Heart left ventricle (tissue), 16 donors: ENCODE results near the gene IDUA. TPM values are rescaled to one million over a fixed set of nuclear protein-coding genes. Genes with fewer than 3 reads are reported as not detected.
A peak's percentile ranks its signal among the peaks of the same experiment; 100 is the strongest.

Experiments used
- ATAC-seq, 4 donors: fragments of 200-7000 bp; cut with Tn5 transposase; one replicate each; pipeline ENCODE4 v1.9.1; 2020 to 2022; ENCODE audit warnings: moderate library complexity in 4 of 4, mild to moderate bottlenecking in 3 of 4, moderate number of reproducible peaks in 1 of 4
- DNase-seq, 5 donors: peaks; one replicate each; pipeline ENCODE4 v3.0.0-alpha.2; 2020
- H3K27ac ChIP-seq, 12 donors: fragments of 200-600 bp; sonication (generic) in 4 of 12; one replicate each; pipeline versions ENCODE4 v1.5.0 to v1.8.0; 2016 to 2022; ENCODE audit warnings: mild to moderate bottlenecking in 2 of 12
- H3K27me3 ChIP-seq, 9 donors: fragments of 200-600 bp; sonication (generic) in 2 of 9; one replicate each; pipeline versions ENCODE4 v1.5.1 to v1.8.0; 2016 to 2022; ENCODE audit warnings: mild to moderate bottlenecking in 3 of 9
- H3K36me3 ChIP-seq, 9 donors: fragments of 200-600 bp; sonication (generic) in 2 of 9; one replicate each; pipeline versions ENCODE4 v1.5.0 to v1.8.0; 2018 to 2022; ENCODE audit warnings: mild to moderate bottlenecking in 2 of 9
- H3K4me1 ChIP-seq, 12 donors: fragments of 200-600 bp; sonication (generic) in 4 of 12; one replicate each; pipeline versions ENCODE4 v1.5.0 to v1.8.0; 2016 to 2022; ENCODE audit warnings: mild to moderate bottlenecking in 3 of 12
- H3K4me3 ChIP-seq, 12 donors: fragments of 200-600 bp; sonication (generic) in 4 of 12; one replicate each; pipeline versions ENCODE4 v1.5.0 to v1.8.0; 2017 to 2022; ENCODE audit warnings: mild to moderate bottlenecking in 9 of 12, moderate library complexity in 4 of 12
- H3K9me3 ChIP-seq, 12 donors: fragments of 200-600 bp; sonication (generic) in 4 of 12; one replicate each; pipeline versions ENCODE4 v1.5.0 to v1.8.0; 2016 to 2022; ENCODE audit warnings: mild to moderate bottlenecking in 1 of 12
- CTCF ChIP-seq, 12 donors: fragments of 200-600 bp; sonication (generic) in 4 of 12; IDR thresholded peaks; one replicate each; pipeline versions ENCODE4 v1.5.0 to v1.8.0; 2018 to 2022; ENCODE audit warnings: antibody characterized with exemption in 12 of 12, mild to moderate bottlenecking in 5 of 12
- POLR2A ChIP-seq, 2 donors: fragments of 450-650 bp; IDR thresholded peaks; one replicate each; pipeline ENCODE4 v1.6.1; 2017; ENCODE audit warnings: antibody characterized with exemption in 2 of 2, mild to moderate bottlenecking in 2 of 2, moderate library complexity in 2 of 2
- WGBS, 4 donors: extraction: QIAGEN DNeasy Blood & Tissue Kit in 2 of 4; methylation state at CpG; one replicate each; pipeline versions ENCODE4 v1.1.5 to v1.1.7; 2013 to 2018; 5-methylcytosine and 5-hydroxymethylcytosine counted together
- intact Hi-C, 10 donors: fragments of 100-400 bp; cut with DNase I; formaldehyde crosslinking; loops; one replicate each; pipeline versions ENCODE4 v1.11.1 to v1.14.2; 2022
- polyA plus RNA-seq, 2 donors: library from polyadenylated mRNA; stranded (reverse); fragments of 200-250 nt; gene quantifications; one replicate each; pipeline ENCODE4 v1.2.3, GENCODE V29; 2013
- total RNA-seq, 9 donors: library from RNA; depleted of rRNA in 2 of 9; stranded (reverse); fragments of >200 nt in 2 of 9; fragmentation: NEBNext Ultra II Directional in 3 of 9; extraction: Animal tissue kit (Norgen Biotek cat#: 25700) in 3 of 9; gene quantifications; one replicate each; pipeline versions ENCODE4 v1.1.0 to v1.2.4, GENCODE V29; 2016 to 2023
- donor health status: ischemic (EF 13 %, LVEDD 7.1; RV severe dilation, severe dysfunction).
- donor health status: healthy with polysubstance abuse.
- donor health status: DM: no; HTN: yes; CAD: no.
- donor health status: DM: no; HTN: no; CAD: no.
- donor health status: ischemic (EF 25% LVEDD 6.9; RV normal size, moderate dysfunction).
- donor health status: ischemic (EF 25% LVEDD 5.7; RV mildly dilated, moderate dysfunction).
- donor health status: healthy.
- donor health status: DM: yes; HTN: yes; CAD: no.
- donor health status: ischemic (EF 35%, LVEDD 5.7; RV mildly dilated, moderate dysfunction).
- donor health status: nonischemic (EF 11% LVEDD 7.7; RV severe dilation, severe dysfunction).
- donor health status: DM: yes; HTN: yes; CAD: no.
- donor health status: PGD.
- donor health status: ischemic (EF 29% LVEDD 5.4; RV normal size, mild dysfunction).
- donor health status: nonischemic (EF 23%, LVEDD 6.1; RV moderate dilation, normal function).

IDUA gene
- total and polyA plus RNA-seq, 11 donors = 3.2 to 17.4 (median 6.8) TPM

- Histone ChIP-seq H3K36me3 (no peaks in the 10 kb centered on the region), H3K4me3 (peak overlapping the region in 8 of 12 donors; percentile 8 to 31 (median 25)), H3K9me3 (no peaks in the 10 kb centered on the region), H3K27me3 (peaks cover 7 to 67% (median 27%) of the 10 kb centered on the region in 9 donors), H3K27ac (peak overlapping the region in 3 of 12 donors; percentile 5 to 70 (median 15)), H3K4me1 (peaks cover 0 to 22% (median 15%) of the 10 kb centered on the region in 12 donors)
- 54 to 70% (median 64%) methylated on average over 36 to 41 of the region's 41 CpGs for WGBS, 4 donors
- no peak for TF ChIP-seq POLR2A (IDR thresholded peaks at IDR 0.05)
- TF ChIP-seq CTCF (IDR thresholded peaks at IDR 0.05) = no peak
- DNase-seq (peak; percentile 10 to 62 (median 27)), ATAC-seq (no peak)
- intact Hi-C loops = no loop called here
Observed at GRCh38 chr4:1047106-1047975, 60.5 kb downstream of the IDUA start.

DNA sequence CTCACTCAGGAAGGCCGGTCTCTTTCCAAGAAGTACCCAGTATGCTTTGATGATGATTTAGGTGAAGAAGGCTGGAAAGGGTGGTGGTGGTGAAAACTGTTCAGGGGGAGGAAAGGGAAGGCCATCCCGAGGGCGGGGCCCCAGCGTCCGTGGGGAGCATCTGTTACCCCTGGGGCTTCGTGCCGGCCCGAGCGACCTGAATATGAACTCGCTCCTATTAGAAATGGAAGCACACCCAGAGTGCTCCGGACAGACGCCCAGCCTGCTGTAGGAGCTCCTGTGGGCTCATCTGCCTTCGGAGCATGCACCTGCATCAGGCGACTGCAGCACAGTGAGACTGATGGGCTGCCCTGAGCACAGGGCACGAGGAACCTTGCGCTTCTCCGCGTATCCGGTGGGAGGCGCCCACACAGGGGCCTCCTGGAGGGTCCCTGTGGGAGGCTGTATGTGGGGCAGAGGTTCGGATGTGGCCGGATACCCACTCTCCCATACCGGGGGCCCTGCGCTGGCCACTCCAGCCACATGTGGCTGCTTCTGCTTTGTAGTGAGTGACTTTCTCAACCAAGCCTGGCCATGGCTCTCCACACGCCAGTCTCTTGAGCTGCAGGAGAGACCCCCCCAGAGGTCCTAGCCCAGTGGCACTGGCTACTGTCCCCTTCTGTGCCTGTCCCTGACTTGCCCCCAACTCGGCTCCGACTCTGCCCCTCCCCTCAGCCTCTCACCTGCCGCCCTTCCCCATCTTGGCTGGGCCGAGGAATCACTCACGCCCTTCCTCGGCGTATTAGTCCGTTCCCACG is 61.3 kb downstream of the IDUA start:
- ATAC-seq (no peak), DNase-seq (peak in 4 of 5 donors; percentile 14 to 54 (median 18))
- Histone ChIP-seq H3K27me3 (peaks cover 7 to 76% (median 28%) of the 10 kb centered on the region in 9 donors), H3K27ac (no peak overlapping the region), H3K4me1 (peaks cover 0 to 22% (median 16%) of the 10 kb centered on the region in 12 donors), H3K36me3 (no peaks in the 10 kb centered on the region), H3K4me3 (peak overlapping the region in 2 of 12 donors; percentile 24 to 26), H3K9me3 (no peaks in the 10 kb centered on the region)
- WGBS, 4 donors = 66 to 78% (median 78%) methylated on average over 25 to 34 of the region's 34 CpGs
- TF ChIP-seq POLR2A (IDR thresholded peaks at IDR 0.05) = no peak
- no peak for TF ChIP-seq CTCF (IDR thresholded peaks at IDR 0.05)
- intact Hi-C loops = no loop called here

DNA sequence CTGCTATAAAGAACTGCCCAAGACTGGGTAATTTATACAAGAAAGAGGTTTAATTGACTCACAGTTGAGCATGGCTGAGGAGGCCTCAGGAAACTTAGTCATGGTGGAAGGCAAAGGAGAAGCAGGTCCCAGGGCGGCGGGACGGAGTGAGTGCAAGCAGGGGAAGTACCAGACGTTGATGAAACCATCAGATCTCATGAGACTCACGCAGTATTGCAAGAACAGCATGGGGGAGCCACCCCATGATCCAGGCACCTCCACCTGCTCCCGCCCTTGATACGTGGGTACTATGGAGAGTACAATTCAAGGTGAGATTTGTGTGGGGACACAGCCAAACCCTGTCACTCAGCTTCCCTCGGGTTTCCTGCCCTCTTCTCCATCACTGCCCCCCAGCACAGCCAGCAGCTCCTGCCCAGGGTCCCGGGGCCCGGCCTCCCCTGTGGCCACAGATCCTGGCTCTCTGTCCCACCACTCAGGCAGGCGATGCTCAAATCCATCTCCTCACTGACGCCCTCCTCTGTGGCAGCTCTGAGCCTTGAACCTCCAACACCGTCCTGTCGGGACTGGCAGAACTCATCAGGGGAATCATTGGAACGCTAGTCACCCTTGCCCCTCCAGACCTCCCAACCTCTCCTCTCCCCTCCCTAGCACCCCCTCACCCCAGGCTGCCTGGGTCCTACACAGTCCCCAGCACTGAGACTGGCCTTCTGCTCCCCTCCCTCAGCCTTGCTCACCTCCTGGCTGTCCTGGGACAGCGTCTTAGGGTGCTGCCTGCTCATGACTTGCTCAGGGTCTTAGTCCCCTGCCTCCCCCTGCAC is 62.1 kb downstream of the IDUA start:
- WGBS, 4 donors = 81 to 88% (median 85%) methylated on average over 15 to 16 of the region's 16 CpGs
- intact Hi-C loops = no loop called here
- TF ChIP-seq POLR2A (IDR thresholded peaks at IDR 0.05) = no peak
- Histone ChIP-seq H3K27me3 (peaks cover 0 to 70% (median 24%) of the 10 kb centered on the region in 9 donors), H3K36me3 (no peaks in the 10 kb centered on the region), H3K4me1 (peaks cover 0 to 18% (median 8%) of the 10 kb centered on the region in 12 donors), H3K4me3 (no peak overlapping the region), H3K9me3 (no peaks in the 10 kb centered on the region), H3K27ac (no peak overlapping the region)
- no peak for ATAC-seq
- DNase-seq = peak in 2 of 5 donors; percentile 12 to 15

GRCh38 chr4:1049591-1049905 is 62.7 kb downstream of the IDUA start:
- Histone ChIP-seq H3K9me3 (no peaks in the 10 kb centered on the region), H3K27me3 (peaks cover 0 to 64% (median 19%) of the 10 kb centered on the region in 9 donors), H3K36me3 (no peaks in the 10 kb centered on the region), H3K27ac (no peak overlapping the region), H3K4me1 (peaks cover 0 to 15% (median 7%) of the 10 kb centered on the region in 12 donors), H3K4me3 (no peak overlapping the region)
- no peak for TF ChIP-seq POLR2A (IDR thresholded peaks at IDR 0.05)
- no peak for TF ChIP-seq CTCF (IDR thresholded peaks at IDR 0.05)
- ATAC-seq (no peak), DNase-seq (peak in 4 of 5 donors; percentile 17 to 63 (median 20))
- intact Hi-C loops = no loop called here
- 83 to 97% (median 83%) methylated on average over 11 to 21 of the region's 21 CpGs for WGBS, 4 donors
